ENCODE measurements around the gene XPO6.

Gene XPO6, protein sequence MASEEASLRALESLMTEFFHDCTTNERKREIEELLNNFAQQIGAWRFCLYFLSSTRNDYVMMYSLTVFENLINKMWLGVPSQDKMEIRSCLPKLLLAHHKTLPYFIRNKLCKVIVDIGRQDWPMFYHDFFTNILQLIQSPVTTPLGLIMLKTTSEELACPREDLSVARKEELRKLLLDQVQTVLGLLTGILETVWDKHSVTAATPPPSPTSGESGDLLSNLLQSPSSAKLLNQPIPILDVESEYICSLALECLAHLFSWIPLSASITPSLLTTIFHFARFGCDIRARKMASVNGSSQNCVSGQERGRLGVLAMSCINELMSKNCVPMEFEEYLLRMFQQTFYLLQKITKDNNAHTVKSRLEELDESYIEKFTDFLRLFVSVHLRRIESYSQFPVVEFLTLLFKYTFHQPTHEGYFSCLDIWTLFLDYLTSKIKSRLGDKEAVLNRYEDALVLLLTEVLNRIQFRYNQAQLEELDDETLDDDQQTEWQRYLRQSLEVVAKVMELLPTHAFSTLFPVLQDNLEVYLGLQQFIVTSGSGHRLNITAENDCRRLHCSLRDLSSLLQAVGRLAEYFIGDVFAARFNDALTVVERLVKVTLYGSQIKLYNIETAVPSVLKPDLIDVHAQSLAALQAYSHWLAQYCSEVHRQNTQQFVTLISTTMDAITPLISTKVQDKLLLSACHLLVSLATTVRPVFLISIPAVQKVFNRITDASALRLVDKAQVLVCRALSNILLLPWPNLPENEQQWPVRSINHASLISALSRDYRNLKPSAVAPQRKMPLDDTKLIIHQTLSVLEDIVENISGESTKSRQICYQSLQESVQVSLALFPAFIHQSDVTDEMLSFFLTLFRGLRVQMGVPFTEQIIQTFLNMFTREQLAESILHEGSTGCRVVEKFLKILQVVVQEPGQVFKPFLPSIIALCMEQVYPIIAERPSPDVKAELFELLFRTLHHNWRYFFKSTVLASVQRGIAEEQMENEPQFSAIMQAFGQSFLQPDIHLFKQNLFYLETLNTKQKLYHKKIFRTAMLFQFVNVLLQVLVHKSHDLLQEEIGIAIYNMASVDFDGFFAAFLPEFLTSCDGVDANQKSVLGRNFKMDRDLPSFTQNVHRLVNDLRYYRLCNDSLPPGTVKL

DNA sequence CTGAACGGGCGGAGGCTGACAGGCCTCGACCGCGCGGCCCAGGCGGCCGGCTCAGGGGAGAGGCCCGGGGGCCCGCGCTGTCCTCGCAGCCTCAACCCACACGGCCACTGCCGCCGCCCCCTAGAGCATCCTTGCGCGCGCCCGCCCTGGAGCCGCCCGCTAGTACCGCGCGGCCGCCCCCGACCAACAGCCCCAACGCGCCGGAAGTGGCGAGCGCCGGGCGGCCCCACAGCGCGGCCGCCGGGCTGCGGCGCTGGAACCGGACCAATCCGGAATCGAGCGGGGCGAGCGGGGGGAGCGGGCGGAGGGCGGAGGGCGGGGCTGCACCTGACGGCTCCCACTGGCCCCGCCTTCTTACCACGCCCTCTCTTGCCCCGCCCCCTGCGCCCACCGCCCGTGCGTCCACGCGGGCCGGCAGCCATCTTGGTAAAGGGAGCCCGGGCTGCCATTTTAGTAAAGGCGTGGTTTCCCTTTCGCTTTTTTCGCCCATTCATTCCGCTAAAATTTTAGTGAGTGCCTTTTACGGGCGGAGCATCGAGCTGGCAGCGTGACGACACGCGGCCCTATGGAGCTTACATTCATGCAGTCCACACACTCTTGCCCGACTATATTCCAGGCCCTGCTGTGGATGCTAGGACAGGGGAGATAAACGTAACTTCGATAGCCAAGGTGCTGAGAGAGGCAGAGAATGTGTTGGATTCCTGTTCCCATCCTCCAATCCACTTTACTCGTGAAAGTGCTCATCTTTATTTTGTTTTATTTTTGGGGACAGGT, at the start of gene XPO6:
XPO6 (minus strand) TSS at position 208 of the 774 bp plus-strand sequence. CDS start 597 bp downstream, outside the sequence.
- peak within 1 kb of the TSS; percentile 91 for H3K4me3 ChIP-seq (ENCODE audit: low read depth, low read length)

GRCh38 chr16:28260193-28260592, 48.4 kb upstream of the XPO6 start:
- no peak overlapping the region for H3K4me3 ChIP-seq (ENCODE audit: low read depth, low read length)
- TF ChIP-seq, protein P1, sequence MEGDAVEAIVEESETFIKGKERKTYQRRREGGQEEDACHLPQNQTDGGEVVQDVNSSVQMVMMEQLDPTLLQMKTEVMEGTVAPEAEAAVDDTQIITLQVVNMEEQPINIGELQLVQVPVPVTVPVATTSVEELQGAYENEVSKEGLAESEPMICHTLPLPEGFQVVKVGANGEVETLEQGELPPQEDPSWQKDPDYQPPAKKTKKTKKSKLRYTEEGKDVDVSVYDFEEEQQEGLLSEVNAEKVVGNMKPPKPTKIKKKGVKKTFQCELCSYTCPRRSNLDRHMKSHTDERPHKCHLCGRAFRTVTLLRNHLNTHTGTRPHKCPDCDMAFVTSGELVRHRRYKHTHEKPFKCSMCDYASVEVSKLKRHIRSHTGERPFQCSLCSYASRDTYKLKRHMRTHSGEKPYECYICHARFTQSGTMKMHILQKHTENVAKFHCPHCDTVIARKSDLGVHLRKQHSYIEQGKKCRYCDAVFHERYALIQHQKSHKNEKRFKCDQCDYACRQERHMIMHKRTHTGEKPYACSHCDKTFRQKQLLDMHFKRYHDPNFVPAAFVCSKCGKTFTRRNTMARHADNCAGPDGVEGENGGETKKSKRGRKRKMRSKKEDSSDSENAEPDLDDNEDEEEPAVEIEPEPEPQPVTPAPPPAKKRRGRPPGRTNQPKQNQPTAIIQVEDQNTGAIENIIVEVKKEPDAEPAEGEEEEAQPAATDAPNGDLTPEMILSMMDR (IDR thresholded peaks at IDR 0.05; ENCODE audit: borderline replicate concordance, insufficient read depth, low read depth, low read length): no peak

More for the DNA sequence above, at the start of gene XPO6:
- TF ChIP-seq, protein P1 (IDR thresholded peaks at IDR 0.05; ENCODE audit: borderline replicate concordance, insufficient read depth, low read depth, low read length): no peak

DNA sequence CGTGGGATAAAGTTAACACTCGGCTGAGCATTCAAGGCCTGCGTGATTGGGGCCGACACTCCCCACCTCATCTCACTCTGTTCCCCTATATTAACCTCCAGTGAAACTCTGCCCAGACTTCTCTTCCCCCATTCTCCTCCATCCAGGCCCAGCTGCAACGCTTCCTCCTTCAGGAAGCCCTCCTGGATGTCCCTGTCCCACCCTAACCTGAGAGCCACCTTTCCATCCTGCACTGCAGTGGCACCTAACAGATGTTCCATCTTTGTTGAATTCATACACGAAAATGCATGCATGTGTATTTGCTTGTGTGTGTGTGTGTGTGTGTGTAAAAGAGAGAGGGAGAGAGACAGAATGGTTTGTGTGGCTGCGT, 48.0 kb upstream of the XPO6 start:
- TF ChIP-seq, protein P1 (IDR thresholded peaks at IDR 0.05; ENCODE audit: borderline replicate concordance, insufficient read depth, low read depth, low read length): no peak
- no peak overlapping the region for H3K4me3 ChIP-seq (ENCODE audit: low read depth, low read length)

DNA sequence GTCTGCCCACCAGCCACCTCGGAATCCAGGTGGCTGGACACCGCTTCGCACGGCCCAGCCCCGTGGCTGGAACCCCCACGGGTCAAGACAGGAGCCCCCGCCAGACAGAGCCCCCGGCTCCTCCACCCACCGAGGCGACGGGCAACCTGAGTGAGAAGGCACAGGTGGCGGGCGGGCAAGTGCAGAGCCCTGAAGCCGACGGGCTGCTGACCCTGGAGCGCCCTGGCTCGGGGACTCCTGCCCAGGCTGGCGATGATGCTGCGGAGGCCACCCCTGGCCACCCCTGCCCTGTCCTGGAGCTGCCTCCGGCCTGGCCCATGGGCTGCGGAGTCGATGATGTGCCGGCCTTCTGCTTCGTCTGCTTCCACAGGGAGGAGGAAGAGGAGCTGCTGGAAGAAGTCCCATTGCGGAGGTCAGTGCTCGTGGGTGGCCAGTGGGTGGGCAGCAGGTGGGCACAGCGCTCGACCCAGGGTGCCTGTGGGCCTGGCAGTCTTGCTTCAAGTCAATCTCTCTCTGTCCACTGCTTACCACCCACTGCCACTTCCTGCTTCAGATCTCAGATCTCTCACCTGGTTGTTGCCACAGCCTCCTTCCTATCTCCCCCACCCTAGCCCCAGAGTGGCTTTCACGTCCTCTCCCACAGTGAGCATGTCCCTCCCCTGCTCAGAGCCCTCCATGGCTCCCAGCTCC, 47.5 kb upstream of the XPO6 start:
- TF ChIP-seq, protein P1 (IDR thresholded peaks at IDR 0.05; ENCODE audit: borderline replicate concordance, insufficient read depth, low read depth, low read length): no peak
- H3K4me3 ChIP-seq (ENCODE audit: low read depth, low read length): no peak overlapping the region

GRCh38 chr16:28258567-28258966, 46.8 kb upstream of the XPO6 start:
- TF ChIP-seq, protein P1 (IDR thresholded peaks at IDR 0.05; ENCODE audit: borderline replicate concordance, insufficient read depth, low read depth, low read length): no peak
- H3K4me3 ChIP-seq (ENCODE audit: low read depth, low read length): no peak overlapping the region

DNA sequence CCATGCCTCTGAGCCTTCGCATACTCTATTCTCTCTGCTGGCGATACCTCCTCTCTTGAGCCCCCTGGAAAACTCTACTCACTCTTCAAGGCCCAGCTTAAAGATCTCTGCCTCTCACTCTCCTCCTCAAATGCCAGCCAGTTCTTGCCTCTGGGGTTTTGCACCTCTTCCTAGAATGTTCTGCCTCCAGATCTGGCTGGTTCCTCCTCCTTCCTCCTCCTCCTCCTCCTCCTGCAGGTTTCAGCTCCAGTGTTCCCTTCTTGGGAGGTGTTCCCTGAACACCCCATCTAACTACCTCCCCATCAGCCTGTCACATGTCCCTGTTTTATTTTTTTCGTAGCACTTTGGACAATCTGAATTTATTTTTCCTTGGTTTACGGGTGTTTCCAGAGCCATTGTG, 45.5 kb upstream of the XPO6 start:
- TF ChIP-seq, protein P1 (IDR thresholded peaks at IDR 0.05; ENCODE audit: borderline replicate concordance, insufficient read depth, low read depth, low read length): no peak
- no peak overlapping the region for H3K4me3 ChIP-seq (ENCODE audit: low read depth, low read length)

Measured in GM12875 (cell line).